ENCODE results near the gene STK39.
"Not testable (repeated sequence)": the region's sequence is repeated elsewhere in the genome, so short reads cannot be mapped to it uniquely, and the experiment has no call there.

The STK39 gene

DNA sequence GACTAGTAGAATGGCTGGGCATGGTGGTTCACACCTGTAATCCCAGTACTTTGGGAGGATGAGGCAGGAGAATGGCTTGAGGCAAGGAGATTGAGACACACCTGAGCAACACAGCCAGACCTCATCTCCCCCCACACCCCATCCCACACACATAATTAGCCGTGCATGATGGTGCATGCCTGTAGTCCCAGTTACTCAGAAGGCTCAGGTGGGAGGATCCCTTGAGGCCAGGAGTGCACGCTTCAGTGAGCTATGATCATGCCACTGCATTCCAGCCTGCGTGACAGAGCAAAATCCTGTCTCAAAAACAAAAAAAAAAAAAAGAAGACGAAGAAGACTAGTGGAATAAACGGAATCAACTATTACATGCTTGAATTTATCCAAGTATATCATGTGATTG lies 150.0 kb downstream of the STK39 start:
- peaks cover 2 to 5% of the 10 kb centered on the region in 2 donors for H3K36me3 ChIP-seq (ENCODE audit: control insufficient read depth in 1 of 2, insufficient read depth in 2 of 2, low read length in 2 of 2)

DNA sequence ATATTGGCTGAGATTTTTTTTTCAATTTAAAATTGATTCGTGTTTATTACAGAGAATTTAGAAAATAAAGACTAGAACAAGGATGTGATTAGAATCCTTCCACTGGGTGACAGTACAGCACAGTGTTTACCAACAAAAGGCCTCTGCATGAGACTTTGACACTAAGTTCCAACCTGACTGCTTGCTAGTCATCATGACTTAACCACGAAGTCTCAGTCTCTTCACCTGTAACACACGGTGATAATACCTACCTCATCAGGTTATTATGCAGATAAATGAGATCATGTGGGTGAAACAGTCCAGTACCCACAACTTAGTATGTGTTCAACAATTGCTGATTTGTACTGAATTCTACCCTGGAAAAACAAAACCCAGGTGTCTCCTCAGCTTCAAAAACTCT lies 151.2 kb downstream of the STK39 start:
- H3K36me3 ChIP-seq (ENCODE audit: control insufficient read depth in 1 of 2, insufficient read depth in 2 of 2, low read length in 2 of 2): peaks cover 2 to 5% of the 10 kb centered on the region in 2 donors
- H3K4me1 ChIP-seq (ENCODE audit: control insufficient read depth in 1 of 2, insufficient read depth in 2 of 2, low read length in 2 of 2): no peaks in the 10 kb centered on the region
- H3K4me3 ChIP-seq (ENCODE audit: low read depth in 1 of 2, low read length in 2 of 2): no peak overlapping the region
- no peaks in the 10 kb centered on the region for H3K27me3 ChIP-seq (ENCODE audit: control insufficient read depth in 1 of 2, insufficient read depth in 2 of 2, low read length in 2 of 2)
- no peak overlapping the region for H3K27ac ChIP-seq (ENCODE audit: low read depth, low read length)
- no peak overlapping the region for H3K9ac ChIP-seq (ENCODE audit: low read depth in 1 of 2, low read length in 2 of 2)
- no peaks in the 10 kb centered on the region for H3K9me3 ChIP-seq (ENCODE audit: control insufficient read depth in 1 of 2, low read length in 2 of 2)

More for the DNA sequence above, 150.0 kb downstream of the STK39 start:
- Histone ChIP-seq H3K9ac (ENCODE audit: low read depth in 1 of 2, low read length in 2 of 2) (no peak overlapping the region), H3K4me3 (ENCODE audit: low read depth in 1 of 2, low read length in 2 of 2) (no peak overlapping the region), H3K4me1 (ENCODE audit: control insufficient read depth in 1 of 2, insufficient read depth in 2 of 2, low read length in 2 of 2) (no peaks in the 10 kb centered on the region), H3K27me3 (ENCODE audit: control insufficient read depth in 1 of 2, insufficient read depth in 2 of 2, low read length in 2 of 2) (no peaks in the 10 kb centered on the region), H3K9me3 (ENCODE audit: control insufficient read depth in 1 of 2, low read length in 2 of 2) (no peaks in the 10 kb centered on the region), H3K27ac (ENCODE audit: low read depth, low read length) (no peak overlapping the region)

DNA sequence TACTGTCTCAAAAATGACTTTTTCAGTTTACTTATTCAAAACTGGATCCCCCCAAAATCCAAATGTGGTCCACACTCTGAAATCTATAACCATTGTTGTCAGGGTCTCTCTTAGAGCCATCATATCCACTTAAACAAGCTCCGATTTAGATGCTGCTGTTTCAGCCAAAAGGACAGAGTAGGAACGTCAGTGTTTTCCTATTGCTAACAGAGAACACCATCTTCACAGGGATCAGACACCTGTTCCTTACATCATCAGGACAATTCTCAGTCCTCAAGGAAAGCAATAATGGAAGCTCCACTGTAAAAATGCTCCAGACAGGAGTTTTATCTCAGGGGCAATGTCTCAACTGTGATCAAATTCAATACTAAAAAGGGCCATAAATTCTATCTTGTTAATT lies 155.4 kb downstream of the STK39 start:
- no peaks in the 10 kb centered on the region for H3K27me3 ChIP-seq (ENCODE audit: control insufficient read depth in 1 of 2, insufficient read depth in 2 of 2, low read length in 2 of 2)
- H3K36me3 ChIP-seq (ENCODE audit: control insufficient read depth in 1 of 2, insufficient read depth in 2 of 2, low read length in 2 of 2): peaks cover 0 to 3% of the 10 kb centered on the region in 2 donors
- no peak overlapping the region for H3K27ac ChIP-seq (ENCODE audit: low read depth, low read length)
- H3K4me1 ChIP-seq (ENCODE audit: control insufficient read depth in 1 of 2, insufficient read depth in 2 of 2, low read length in 2 of 2): no peaks in the 10 kb centered on the region
- no peak overlapping the region for H3K9ac ChIP-seq (ENCODE audit: low read depth in 1 of 2, low read length in 2 of 2)
- no peaks in the 10 kb centered on the region for H3K9me3 ChIP-seq (ENCODE audit: control insufficient read depth in 1 of 2, low read length in 2 of 2)
- no peak overlapping the region for H3K4me3 ChIP-seq (ENCODE audit: low read depth in 1 of 2, low read length in 2 of 2)

DNA sequence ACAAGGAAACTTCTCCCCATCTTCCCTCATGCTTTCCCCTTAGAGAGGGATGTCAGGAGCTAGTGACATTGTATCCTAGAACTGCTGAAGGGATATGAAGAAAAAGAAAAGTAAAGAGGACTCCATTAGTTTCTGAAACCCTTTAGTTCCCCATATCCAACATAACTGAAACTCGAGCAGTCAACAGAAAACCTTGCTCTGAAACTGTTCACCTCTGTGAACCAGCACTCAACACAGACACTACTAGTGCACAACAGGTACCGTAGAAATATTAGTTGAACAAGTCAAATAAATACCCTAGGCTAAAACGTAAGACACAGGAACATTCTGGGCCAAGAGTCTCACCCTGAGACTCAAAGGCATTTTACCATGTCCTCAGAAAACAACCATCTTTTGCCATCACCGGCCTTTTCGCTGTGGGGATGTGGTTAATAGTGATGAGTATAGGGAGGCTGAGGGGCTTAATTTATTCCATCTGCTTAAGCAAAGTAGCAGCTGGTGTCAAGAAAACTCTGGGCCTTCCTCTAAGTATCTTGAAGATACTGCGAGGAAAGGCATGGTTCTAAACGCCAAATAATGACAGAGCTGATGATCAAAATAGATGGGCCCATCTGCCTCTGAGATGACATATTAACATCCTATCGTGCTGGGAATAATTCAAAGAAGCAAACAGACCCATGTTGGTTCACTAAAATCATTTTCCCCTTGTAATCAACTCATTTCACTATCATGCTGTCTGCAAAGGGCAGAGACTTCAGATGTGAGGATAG lies 156.8 kb downstream of the STK39 start:
- Histone ChIP-seq H3K4me1 (ENCODE audit: control insufficient read depth in 1 of 2, insufficient read depth in 2 of 2, low read length in 2 of 2) (no peaks in the 10 kb centered on the region), H3K27me3 (ENCODE audit: control insufficient read depth in 1 of 2, insufficient read depth in 2 of 2, low read length in 2 of 2) (no peaks in the 10 kb centered on the region), H3K9me3 (ENCODE audit: control insufficient read depth in 1 of 2, low read length in 2 of 2) (no peaks in the 10 kb centered on the region), H3K4me3 (ENCODE audit: low read depth in 1 of 2, low read length in 2 of 2) (no peak overlapping the region), H3K36me3 (ENCODE audit: control insufficient read depth in 1 of 2, insufficient read depth in 2 of 2, low read length in 2 of 2) (no peaks in the 10 kb centered on the region), H3K9ac (ENCODE audit: low read depth in 1 of 2, low read length in 2 of 2) (no peak overlapping the region), H3K27ac (ENCODE audit: low read depth, low read length) (no peak overlapping the region)

DNA sequence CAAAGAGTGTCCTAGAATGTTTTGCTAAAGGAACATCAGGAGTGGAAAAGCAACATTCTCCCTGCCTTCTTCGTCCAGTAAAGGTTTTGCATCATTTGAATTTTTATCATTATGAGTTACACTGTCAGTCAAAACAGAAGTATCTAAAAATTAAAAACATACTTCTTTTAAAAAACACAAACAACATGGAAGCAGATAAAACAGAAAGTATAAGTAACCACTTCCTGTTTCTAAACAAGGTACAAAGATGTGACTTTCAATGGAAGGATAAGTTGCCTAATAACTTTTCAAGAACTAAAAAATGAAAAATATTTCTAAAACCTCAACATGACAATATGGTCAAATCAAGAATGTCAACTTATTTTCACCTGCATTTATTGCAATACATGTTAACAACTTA lies 158.2 kb downstream of the STK39 start:
- Histone ChIP-seq H3K27ac (ENCODE audit: low read depth, low read length) (no peak overlapping the region), H3K36me3 (ENCODE audit: control insufficient read depth in 1 of 2, insufficient read depth in 2 of 2, low read length in 2 of 2) (no peaks in the 10 kb centered on the region)

DNA sequence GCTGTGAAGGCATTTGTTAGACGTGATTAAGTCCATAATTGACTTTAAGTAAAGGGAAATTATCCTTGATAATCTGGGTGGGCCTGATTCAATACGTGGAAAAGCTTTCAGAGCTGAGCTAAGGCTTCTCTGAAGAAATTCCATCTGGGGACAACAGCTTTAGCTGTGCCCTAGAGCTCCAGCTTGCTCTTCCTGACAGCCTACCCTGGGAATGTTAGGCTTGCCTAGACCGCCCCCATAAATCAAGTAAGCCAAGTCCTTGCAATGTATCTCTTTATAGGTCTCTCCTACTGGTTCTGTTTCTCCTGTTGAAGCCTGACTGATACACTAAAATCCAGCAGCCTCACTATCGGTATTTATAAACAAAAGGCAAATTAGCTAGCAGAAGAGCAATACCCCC lies 160.0 kb downstream of the STK39 start:
- no peaks in the 10 kb centered on the region for H3K9me3 ChIP-seq (ENCODE audit: control insufficient read depth in 1 of 2, low read length in 2 of 2)
- H3K36me3 ChIP-seq (ENCODE audit: control insufficient read depth in 1 of 2, insufficient read depth in 2 of 2, low read length in 2 of 2): no peaks in the 10 kb centered on the region
- H3K27me3 ChIP-seq (ENCODE audit: control insufficient read depth in 1 of 2, insufficient read depth in 2 of 2, low read length in 2 of 2): no peaks in the 10 kb centered on the region
- no peaks in the 10 kb centered on the region for H3K4me1 ChIP-seq (ENCODE audit: control insufficient read depth in 1 of 2, insufficient read depth in 2 of 2, low read length in 2 of 2)
- no peak overlapping the region for H3K4me3 ChIP-seq (ENCODE audit: low read depth in 1 of 2, low read length in 2 of 2)
- H3K9ac ChIP-seq (ENCODE audit: low read depth in 1 of 2, low read length in 2 of 2): no peak overlapping the region
- no peak overlapping the region for H3K27ac ChIP-seq (ENCODE audit: low read depth, low read length)

More for the DNA sequence above, 158.2 kb downstream of the STK39 start:
- H3K4me3 ChIP-seq (ENCODE audit: low read depth in 1 of 2, low read length in 2 of 2): no peak overlapping the region
- no peak overlapping the region for H3K9ac ChIP-seq (ENCODE audit: low read depth in 1 of 2, low read length in 2 of 2)
- no peaks in the 10 kb centered on the region for H3K4me1 ChIP-seq (ENCODE audit: control insufficient read depth in 1 of 2, insufficient read depth in 2 of 2, low read length in 2 of 2)
- H3K9me3 ChIP-seq (ENCODE audit: control insufficient read depth in 1 of 2, low read length in 2 of 2): no peaks in the 10 kb centered on the region
- no peaks in the 10 kb centered on the region for H3K27me3 ChIP-seq (ENCODE audit: control insufficient read depth in 1 of 2, insufficient read depth in 2 of 2, low read length in 2 of 2)

DNA sequence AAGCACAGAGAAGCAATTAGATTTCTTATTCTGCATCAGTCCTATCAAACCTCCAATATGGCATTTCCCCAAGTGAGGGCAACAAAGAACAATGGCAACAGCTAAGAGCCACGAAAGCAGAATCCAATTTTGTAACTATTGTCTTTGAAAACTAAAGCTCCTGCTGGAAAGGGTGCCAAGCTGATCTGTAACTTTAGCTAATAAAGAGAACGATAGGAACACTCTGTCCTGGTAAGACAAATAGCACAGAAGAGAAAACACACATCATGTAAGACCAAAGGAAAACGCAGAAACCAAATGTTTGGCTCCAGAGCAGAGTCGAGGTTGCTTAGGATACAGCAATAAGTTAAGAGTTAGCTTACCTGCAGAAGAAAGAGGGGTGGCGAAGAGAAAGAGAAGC lies 160.5 kb downstream of the STK39 start:
- no peaks in the 10 kb centered on the region for H3K27me3 ChIP-seq (ENCODE audit: control insufficient read depth in 1 of 2, insufficient read depth in 2 of 2, low read length in 2 of 2)
- H3K4me3 ChIP-seq (ENCODE audit: low read depth in 1 of 2, low read length in 2 of 2): no peak overlapping the region
- no peak overlapping the region for H3K27ac ChIP-seq (ENCODE audit: low read depth, low read length)
- H3K4me1 ChIP-seq (ENCODE audit: control insufficient read depth in 1 of 2, insufficient read depth in 2 of 2, low read length in 2 of 2): no peaks in the 10 kb centered on the region
- no peaks in the 10 kb centered on the region for H3K9me3 ChIP-seq (ENCODE audit: control insufficient read depth in 1 of 2, low read length in 2 of 2)
- no peaks in the 10 kb centered on the region for H3K36me3 ChIP-seq (ENCODE audit: control insufficient read depth in 1 of 2, insufficient read depth in 2 of 2, low read length in 2 of 2)
- no peak overlapping the region for H3K9ac ChIP-seq (ENCODE audit: low read depth in 1 of 2, low read length in 2 of 2)

DNA sequence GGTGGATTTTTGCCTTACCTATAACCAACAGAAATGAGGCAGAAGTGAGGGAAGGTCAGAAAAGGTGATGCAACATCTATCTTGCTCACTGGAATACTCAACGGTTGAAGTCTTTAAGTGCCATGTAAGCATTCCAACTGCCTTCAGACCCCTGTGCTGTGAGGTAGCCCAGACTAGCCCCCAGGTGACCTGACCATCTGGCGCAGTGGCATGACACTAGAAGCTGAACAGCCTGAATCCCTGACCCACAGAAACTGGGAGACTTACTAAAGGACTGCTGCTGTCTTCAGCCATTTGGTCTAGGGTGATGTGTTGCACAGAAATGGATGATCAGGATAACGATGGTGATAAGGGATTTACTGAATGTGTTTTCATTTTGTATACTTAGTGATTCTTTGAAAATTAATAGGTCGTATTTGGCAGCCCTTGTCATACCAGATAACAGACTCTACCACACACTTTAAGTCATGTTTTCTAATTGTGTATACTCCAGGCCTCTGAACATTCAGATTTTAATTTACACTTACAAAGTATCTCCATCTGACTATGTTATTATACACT lies 161.5 kb downstream of the STK39 start:
- H3K4me1 ChIP-seq (ENCODE audit: control insufficient read depth in 1 of 2, insufficient read depth in 2 of 2, low read length in 2 of 2): no peaks in the 10 kb centered on the region
- H3K9me3 ChIP-seq (ENCODE audit: control insufficient read depth in 1 of 2, low read length in 2 of 2): no peaks in the 10 kb centered on the region
- no peaks in the 10 kb centered on the region for H3K27me3 ChIP-seq (ENCODE audit: control insufficient read depth in 1 of 2, insufficient read depth in 2 of 2, low read length in 2 of 2)
- H3K36me3 ChIP-seq (ENCODE audit: control insufficient read depth in 1 of 2, insufficient read depth in 2 of 2, low read length in 2 of 2): no peaks in the 10 kb centered on the region
- no peak overlapping the region for H3K9ac ChIP-seq (ENCODE audit: low read depth in 1 of 2, low read length in 2 of 2)
- H3K27ac ChIP-seq (ENCODE audit: low read depth, low read length): no peak overlapping the region
- no peak overlapping the region for H3K4me3 ChIP-seq (ENCODE audit: low read depth in 1 of 2, low read length in 2 of 2)

DNA sequence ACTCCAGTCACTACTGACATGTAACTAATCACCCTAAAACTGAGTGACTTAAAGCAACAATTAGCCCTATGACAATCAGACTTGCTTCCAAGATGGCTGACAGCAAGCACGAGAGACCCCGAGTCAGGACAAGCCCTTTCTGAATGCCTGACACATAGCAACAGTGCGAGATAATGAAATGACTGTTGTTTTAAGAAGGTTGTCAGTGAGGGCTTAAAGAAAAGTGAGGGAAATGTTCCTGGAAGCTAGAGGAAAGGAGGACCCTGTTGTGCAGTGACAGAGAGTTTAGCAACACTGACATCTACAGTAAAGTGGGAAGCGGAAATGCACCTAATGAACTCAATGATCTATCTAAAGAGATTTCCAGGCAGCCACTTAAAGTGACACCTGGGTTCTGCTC lies 163.1 kb downstream of the STK39 start:
- Histone ChIP-seq H3K27ac (ENCODE audit: low read depth, low read length) (no peak overlapping the region), H3K27me3 (ENCODE audit: control insufficient read depth in 1 of 2, insufficient read depth in 2 of 2, low read length in 2 of 2) (no peaks in the 10 kb centered on the region), H3K9me3 (ENCODE audit: control insufficient read depth in 1 of 2, low read length in 2 of 2) (no peaks in the 10 kb centered on the region), H3K36me3 (ENCODE audit: control insufficient read depth in 1 of 2, insufficient read depth in 2 of 2, low read length in 2 of 2) (peaks cover 0 to 3% of the 10 kb centered on the region in 2 donors), H3K9ac (ENCODE audit: low read depth in 1 of 2, low read length in 2 of 2) (no peak overlapping the region), H3K4me3 (ENCODE audit: low read depth in 1 of 2, low read length in 2 of 2) (no peak overlapping the region), H3K4me1 (ENCODE audit: control insufficient read depth in 1 of 2, insufficient read depth in 2 of 2, low read length in 2 of 2) (no peaks in the 10 kb centered on the region)

DNA sequence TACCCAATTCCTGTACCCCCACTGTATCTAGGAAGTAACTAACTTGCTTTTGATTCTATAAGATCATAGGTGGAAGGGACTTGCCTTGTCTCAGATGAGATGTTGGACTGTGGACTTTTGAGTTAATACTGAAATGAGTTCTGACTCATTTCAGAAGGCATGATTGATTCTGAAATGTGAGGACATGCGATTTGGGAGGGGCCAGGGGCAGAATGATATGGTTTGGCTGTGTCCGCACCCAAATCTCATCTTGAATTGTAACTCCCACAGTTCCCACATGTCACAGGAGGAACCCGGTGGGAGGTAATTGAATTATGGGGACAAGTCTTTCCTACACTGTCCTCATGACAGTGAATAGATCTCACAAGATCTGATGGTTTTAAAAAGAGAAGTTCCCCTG lies 165.9 kb downstream of the STK39 start:
- H3K4me3 ChIP-seq (ENCODE audit: low read depth in 1 of 2, low read length in 2 of 2); H3K27me3 ChIP-seq (ENCODE audit: control insufficient read depth in 1 of 2, insufficient read depth in 2 of 2, low read length in 2 of 2); H3K9ac ChIP-seq (ENCODE audit: low read depth in 1 of 2, low read length in 2 of 2); H3K9me3 ChIP-seq (ENCODE audit: control insufficient read depth in 1 of 2, low read length in 2 of 2); H3K36me3 ChIP-seq (ENCODE audit: control insufficient read depth in 1 of 2, insufficient read depth in 2 of 2, low read length in 2 of 2); H3K27ac ChIP-seq (ENCODE audit: low read depth, low read length); H3K4me1 ChIP-seq (ENCODE audit: control insufficient read depth in 1 of 2, insufficient read depth in 2 of 2, low read length in 2 of 2): not testable (repeated sequence)

All from duodenal mucosa (tissue), 2 donors.